GM20431 (cell line): Measurements from ENCODE around the gene BAZ2A.

Source experiments
- in situ Hi-C: fragments of 300-500 bp; cut with MseI, MboI; formaldehyde crosslinking; loops from one replicate; pipeline ENCODE4 v1.15.0; 2020; ENCODE audit warnings: low sequenced_read_pairs; ENCODE audit not compliant: unreplicated experiment

BAZ2A gene

GRCh38 chr12:56635806-56636674 is 5.9 kb upstream of the BAZ2A start:
- in situ Hi-C loops = no loop called here

GRCh38 chr12:56634837-56635791 is 5.0 kb upstream of the BAZ2A start:
- in situ Hi-C loops = no loop called here

GRCh38 chr12:56634242-56634836 is 4.2 kb upstream of the BAZ2A start:
- in situ Hi-C loops = no loop called here

GRCh38 chr12:56633468-56634241 is 3.5 kb upstream of the BAZ2A start:
- in situ Hi-C loops = no loop called here

GRCh38 chr12:56632701-56633467 is 2.8 kb upstream of the BAZ2A start:
- in situ Hi-C loops = no loop called here

GRCh38 chr12:56631790-56632700 is 1.9 kb upstream of the BAZ2A start:
- in situ Hi-C loops = no loop called here

- in situ Hi-C loops = no loop called here
These were observed 507 bp downstream of the BAZ2A start for GRCh38 chr12:56629459-56630179.

GRCh38 chr12:56628671-56629458 is 1.3 kb downstream of the BAZ2A start:
- in situ Hi-C loops = no loop called here

- in situ Hi-C loops = no loop called here
These were observed 3.4 kb downstream of the BAZ2A start for GRCh38 chr12:56626701-56627100.

GRCh38 chr12:56622535-56622934 is 7.6 kb downstream of the BAZ2A start:
- in situ Hi-C loops = no loop called here

- in situ Hi-C loops = no loop called here
These were observed 13.2 kb downstream of the BAZ2A start for GRCh38 chr12:56616925-56617324.

GRCh38 chr12:56616244-56616643 is 13.9 kb downstream of the BAZ2A start:
- in situ Hi-C loops = no loop called here

- in situ Hi-C loops = no loop called here
These were observed 15.5 kb downstream of the BAZ2A start for GRCh38 chr12:56614627-56615026.

GRCh38 chr12:56604355-56604754 is 25.8 kb downstream of the BAZ2A start:
- in situ Hi-C loops = no loop called here

- in situ Hi-C loops = no loop called here
These were observed 27.9 kb downstream of the BAZ2A start for GRCh38 chr12:56602239-56602638.

GRCh38 chr12:56601503-56601902 is 28.6 kb downstream of the BAZ2A start:
- in situ Hi-C loops = no loop called here

GRCh38 chr12:56600753-56601152 is 29.4 kb downstream of the BAZ2A start:
- in situ Hi-C loops = no loop called here
